Keratinocyte (primary cell): ENCODE results near the gene TRAF3. TPM values are rescaled to one million over a fixed set of nuclear protein-coding genes. Genes with fewer than 3 reads are reported as not detected.

Experiments
- DNase-seq: peaks from one replicate; pipeline ENCODE4 v3.0.0-alpha.2; 2011; ENCODE audit warnings: low read depth, missing footprints, low spot score
- FAIRE-seq: peaks from 2 replicates; lab custom pipeline; 2011; peaks lifted over from hg19 to GRCh38; lab: Jason Lieb, UNC
- H2AFZ ChIP-seq: 2 replicates; pipeline ENCODE4 v1.6.0; 2012; ENCODE audit warnings: low read length, control low read depth, inconsistent platforms; ENCODE audit not compliant: control insufficient read depth
- H3K27ac ChIP-seq: 2 replicates; pipeline ENCODE4 v1.5.1; 2011; ENCODE audit warnings: low read length; ENCODE audit not compliant: control insufficient read depth, insufficient read depth
- H3K27me3 ChIP-seq: 3 replicates; pipeline ENCODE4 v1.6.0; 2011; ENCODE audit warnings: low read length; ENCODE audit not compliant: control insufficient read depth, insufficient read depth; ENCODE audit errors: extremely low read depth
- H3K36me3 ChIP-seq, 2 experiments: 2 replicates in 1 of 2; 3 replicates in 1 of 2; pipeline ENCODE4 v1.5.1; 2011; ENCODE audit warnings: low read length in 2 of 2, mild to moderate bottlenecking in 1 of 2; ENCODE audit not compliant: control insufficient read depth in 2 of 2, insufficient read depth in 2 of 2; ENCODE audit errors: extremely low read depth in 1 of 2
- H3K4me1 ChIP-seq: 3 replicates; pipeline ENCODE4 v1.5.1; 2011; ENCODE audit warnings: low read length; ENCODE audit not compliant: control insufficient read depth, insufficient read depth; ENCODE audit errors: extremely low read depth
- H3K4me2 ChIP-seq: 3 replicates; pipeline ENCODE4 v1.6.0; 2011; ENCODE audit warnings: low read depth, low read length; ENCODE audit not compliant: control insufficient read depth, insufficient read depth; ENCODE audit errors: extremely low read depth
- H3K4me3 ChIP-seq, 3 experiments: fragments of 200-600 bp in 1 of 3; sonication (generic) in 1 of 3; 2 replicates in 2 of 3; 3 replicates in 1 of 3; pipeline ENCODE4 v1.5.1; 2011 to 2016; ENCODE audit warnings: low read length in 3 of 3, mild to moderate bottlenecking in 3 of 3, control low read depth in 2 of 3, inconsistent platforms in 1 of 3, low read depth in 1 of 3, mixed read lengths in 1 of 3, mixed run types in 1 of 3, moderate library complexity in 1 of 3; ENCODE audit not compliant: control insufficient read depth in 2 of 3, insufficient read depth in 2 of 3; ENCODE audit errors: extremely low read depth in 1 of 3
- H3K79me2 ChIP-seq: 2 replicates; pipeline ENCODE4 v1.6.0; 2012; ENCODE audit warnings: low read length; ENCODE audit not compliant: control insufficient read depth, insufficient read depth
- H3K9ac ChIP-seq: 3 replicates; pipeline ENCODE4 v1.6.0; 2011; ENCODE audit warnings: low read length; ENCODE audit not compliant: control insufficient read depth, insufficient read depth; ENCODE audit errors: extremely low read depth
- H3K9me1 ChIP-seq: 3 replicates; pipeline ENCODE4 v1.6.0; 2011; ENCODE audit warnings: low read length; ENCODE audit not compliant: control insufficient read depth, insufficient read depth; ENCODE audit errors: extremely low read depth
- H3K9me3 ChIP-seq: 2 replicates; pipeline ENCODE4 v1.5.1; 2012; ENCODE audit warnings: low read depth, low read length; ENCODE audit not compliant: control insufficient read depth
- H4K20me1 ChIP-seq: 3 replicates; pipeline ENCODE4 v1.6.0; 2011; ENCODE audit warnings: low read length; ENCODE audit not compliant: control insufficient read depth, insufficient read depth; ENCODE audit errors: extremely low read depth
- EZH2 ChIP-seq: IDR thresholded peaks from one replicate; pipeline ENCODE4 v1.6.1; 2012; ENCODE audit warnings: inconsistent platforms, mild to moderate bottlenecking, low read length, moderate library complexity
- dilution Hi-C: fragments of 300-500 bp; cut with MboI; formaldehyde crosslinking; loops from one replicate; pipeline ENCODE4 v1.7.0; 2020; ENCODE audit warnings: low sequenced_read_pairs; ENCODE audit not compliant: extremely low pct_ligation_motif_present
- polyA plus RNA-seq, 5 experiments: library from polyadenylated mRNA; depleted of rRNA in 3 of 5; stranded (reverse) in 3 of 5; stranded (forward) in 1 of 5; unstranded in 1 of 5; fragments of >200 nt; gene quantifications; 1 replicate in 1 of 5; 2 replicates in 3 of 5; 3 replicates in 1 of 5; pipeline versions ENCODE4 v1.2.1 to v1.2.3, GENCODE V29; 2011 to 2012; ENCODE audit warnings: missing spikeins in 2 of 5, low read depth in 1 of 5, low replicate concordance in 1 of 5
- TF ChIP-seq, protein P1 (sequence below), 3 experiments: IDR thresholded peaks in 1 of 3; conservative IDR thresholded peaks in 1 of 3; optimal IDR thresholded peaks in 1 of 3; 2 replicates in 2 of 3; 3 replicates in 1 of 3; pipeline versions ENCODE3 to v1.5.1; 2011; ENCODE audit warnings: low read length in 3 of 3, mild to moderate bottlenecking in 3 of 3, moderate library complexity in 2 of 3, control low read depth in 1 of 3, inconsistent platforms in 1 of 3; ENCODE audit not compliant: insufficient read depth in 2 of 3; ENCODE audit errors: extremely low read depth in 1 of 3

Gene TRAF3
- polyA plus RNA-seq, 1 donor (not counting 4 experiments of a cell fraction or from before 2014, with no cell fraction given), result 12.5 TPM

DNA sequence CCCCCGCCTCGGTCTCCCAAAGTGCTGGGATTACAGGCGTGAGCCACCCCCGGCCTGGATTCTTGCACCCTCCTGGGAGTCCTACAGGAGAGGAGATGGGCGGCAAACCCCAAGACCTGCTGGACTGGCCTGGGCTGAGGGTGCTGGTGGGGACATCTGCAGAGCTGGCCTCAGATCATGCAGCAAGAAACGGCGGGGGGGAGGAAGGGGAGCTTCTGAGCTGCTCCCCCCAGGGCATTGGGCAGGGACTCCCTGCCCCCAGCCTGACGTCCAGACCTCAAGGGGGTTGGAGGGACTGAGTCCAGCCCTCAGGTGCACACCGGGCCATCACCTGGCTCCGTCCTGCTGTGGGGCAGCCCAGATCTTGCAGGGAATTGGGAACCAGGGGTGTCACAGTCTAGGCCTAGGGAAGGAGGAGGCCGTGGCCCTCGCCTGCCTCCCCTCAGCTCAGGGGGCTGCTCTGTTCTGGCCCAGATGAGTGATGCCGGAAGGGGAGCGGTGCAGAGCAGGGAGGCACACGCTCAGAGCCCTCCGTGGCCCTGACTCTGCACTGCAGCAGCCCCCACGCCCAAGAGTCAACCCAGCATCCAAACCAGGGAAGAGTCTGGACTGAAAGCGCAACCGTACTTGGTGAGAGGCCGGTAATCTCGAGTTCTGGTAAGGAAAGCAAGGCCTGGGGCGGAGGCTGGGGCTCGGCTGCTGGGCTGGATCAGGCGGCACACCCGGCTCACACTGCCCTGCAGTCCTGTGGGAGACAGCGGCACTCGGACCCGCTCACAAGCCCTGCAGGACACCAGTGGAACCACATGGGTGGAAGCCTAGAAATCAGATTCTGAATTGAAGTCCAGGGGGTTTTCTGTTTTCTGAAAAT, 136.3 kb downstream of the TRAF3 start:
- Histone ChIP-seq H3K4me3 (no peak overlapping the region), H3K9me3 (no peaks in the 10 kb centered on the region), H3K27me3 (no peaks in the 10 kb centered on the region), H3K36me3 (peaks cover 0 to 2% of the 10 kb centered on the region in 2 experiments), H3K9me1 (no peaks in the 10 kb centered on the region), H3K4me1 (no peaks in the 10 kb centered on the region), H3K27ac (no peak overlapping the region), H2AFZ (no peak overlapping the region), H4K20me1 (no peaks in the 10 kb centered on the region), H3K9ac (no peak overlapping the region), H3K79me2 (no peaks in the 10 kb centered on the region), H3K4me2 (no peak overlapping the region)
- DNase-seq, result no peak
- FAIRE-seq, result no peak
- dilution Hi-C loops, result no loop called here
- TF ChIP-seq, protein P1, sequence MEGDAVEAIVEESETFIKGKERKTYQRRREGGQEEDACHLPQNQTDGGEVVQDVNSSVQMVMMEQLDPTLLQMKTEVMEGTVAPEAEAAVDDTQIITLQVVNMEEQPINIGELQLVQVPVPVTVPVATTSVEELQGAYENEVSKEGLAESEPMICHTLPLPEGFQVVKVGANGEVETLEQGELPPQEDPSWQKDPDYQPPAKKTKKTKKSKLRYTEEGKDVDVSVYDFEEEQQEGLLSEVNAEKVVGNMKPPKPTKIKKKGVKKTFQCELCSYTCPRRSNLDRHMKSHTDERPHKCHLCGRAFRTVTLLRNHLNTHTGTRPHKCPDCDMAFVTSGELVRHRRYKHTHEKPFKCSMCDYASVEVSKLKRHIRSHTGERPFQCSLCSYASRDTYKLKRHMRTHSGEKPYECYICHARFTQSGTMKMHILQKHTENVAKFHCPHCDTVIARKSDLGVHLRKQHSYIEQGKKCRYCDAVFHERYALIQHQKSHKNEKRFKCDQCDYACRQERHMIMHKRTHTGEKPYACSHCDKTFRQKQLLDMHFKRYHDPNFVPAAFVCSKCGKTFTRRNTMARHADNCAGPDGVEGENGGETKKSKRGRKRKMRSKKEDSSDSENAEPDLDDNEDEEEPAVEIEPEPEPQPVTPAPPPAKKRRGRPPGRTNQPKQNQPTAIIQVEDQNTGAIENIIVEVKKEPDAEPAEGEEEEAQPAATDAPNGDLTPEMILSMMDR (optimal IDR thresholded peaks at IDR 0.05 in 1 of 3, IDR thresholded peaks at IDR 0.05 in 1 of 3, conservative IDR thresholded peaks at IDR 0.05 in 1 of 3; ENCODE audit: extremely low read depth in 1 of 3, insufficient read depth in 2 of 3, low read length in 3 of 3), result peak in 1 of 3 experiments; percentile 16
- TF ChIP-seq EZH2, result no peak

DNA sequence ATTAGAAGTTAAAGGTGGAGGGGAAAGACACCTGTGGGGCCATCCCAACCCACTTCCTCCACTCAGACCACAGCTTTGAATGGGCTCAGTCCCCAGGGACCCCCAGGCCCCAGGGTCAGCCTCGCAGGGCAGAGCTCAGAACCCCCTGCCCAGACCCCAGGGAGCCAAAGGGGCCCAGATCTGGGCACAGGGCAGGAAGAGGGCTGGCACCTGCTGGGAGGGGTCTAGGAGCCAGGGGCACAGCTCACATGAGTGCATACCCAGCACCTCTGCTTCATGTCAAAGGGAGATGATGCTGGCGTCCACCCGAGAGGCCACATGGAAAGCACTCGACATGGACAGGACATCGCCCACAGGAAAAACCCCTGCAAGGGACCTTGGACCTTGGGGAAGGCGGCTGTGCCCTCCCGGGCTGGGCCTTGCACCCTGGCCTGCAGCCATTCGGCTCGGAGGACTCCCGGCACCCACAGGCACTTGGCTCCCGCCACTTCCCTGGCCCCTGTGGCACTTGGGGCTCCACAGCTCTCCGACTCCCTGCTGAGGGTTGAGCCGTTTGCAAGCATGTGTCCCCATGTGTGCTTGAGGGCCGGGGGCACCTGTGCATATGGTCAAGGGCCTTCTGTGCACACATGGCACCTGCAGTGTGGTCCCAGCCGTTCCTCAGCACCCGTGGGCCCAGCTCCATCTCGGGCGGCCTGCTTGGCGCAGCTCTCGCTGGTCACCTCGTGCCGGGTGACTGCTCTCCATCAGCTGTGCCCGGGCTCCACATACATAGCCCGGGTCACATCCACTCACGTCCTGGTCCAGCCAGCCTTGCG, 137.4 kb downstream of the TRAF3 start:
- no peak for DNase-seq
- FAIRE-seq, result no peak
- no peaks in the 10 kb centered on the region for H3K4me1 ChIP-seq
- dilution Hi-C loops, result no loop called here
- H3K27me3 ChIP-seq, result no peaks in the 10 kb centered on the region
- no peaks in the 10 kb centered on the region for H4K20me1 ChIP-seq
- no peak overlapping the region for H3K9ac ChIP-seq
- TF ChIP-seq, protein P1 (optimal IDR thresholded peaks at IDR 0.05 in 1 of 3, IDR thresholded peaks at IDR 0.05 in 1 of 3, conservative IDR thresholded peaks at IDR 0.05 in 1 of 3; ENCODE audit: extremely low read depth in 1 of 3, insufficient read depth in 2 of 3, low read length in 3 of 3), result no peak
- no peak for TF ChIP-seq EZH2
- H3K79me2 ChIP-seq, result no peaks in the 10 kb centered on the region
- H3K36me3 ChIP-seq, result peaks cover 0 to 2% of the 10 kb centered on the region in 2 experiments
- H2AFZ ChIP-seq, result no peak overlapping the region
- H3K9me3 ChIP-seq, result no peaks in the 10 kb centered on the region
- H3K27ac ChIP-seq, result no peak overlapping the region
- H3K9me1 ChIP-seq, result no peaks in the 10 kb centered on the region
- H3K4me2 ChIP-seq, result no peak overlapping the region
- no peak overlapping the region for H3K4me3 ChIP-seq
